Stimulated activated CD8-positive, alpha-beta memory T cell treated with anti-CD3 and anti-CD28 coated beads, Interleukin-4, amount 100 ng/mL, for 24 hours (primary cell): Measurements from ENCODE around the gene THSD7B.

Experiments used
- DNase-seq: peaks from one replicate; pipeline ENCODE4 v3.0.0-alpha.2; 2020; ENCODE audit warnings: low read depth

The THSD7B gene

DNA sequence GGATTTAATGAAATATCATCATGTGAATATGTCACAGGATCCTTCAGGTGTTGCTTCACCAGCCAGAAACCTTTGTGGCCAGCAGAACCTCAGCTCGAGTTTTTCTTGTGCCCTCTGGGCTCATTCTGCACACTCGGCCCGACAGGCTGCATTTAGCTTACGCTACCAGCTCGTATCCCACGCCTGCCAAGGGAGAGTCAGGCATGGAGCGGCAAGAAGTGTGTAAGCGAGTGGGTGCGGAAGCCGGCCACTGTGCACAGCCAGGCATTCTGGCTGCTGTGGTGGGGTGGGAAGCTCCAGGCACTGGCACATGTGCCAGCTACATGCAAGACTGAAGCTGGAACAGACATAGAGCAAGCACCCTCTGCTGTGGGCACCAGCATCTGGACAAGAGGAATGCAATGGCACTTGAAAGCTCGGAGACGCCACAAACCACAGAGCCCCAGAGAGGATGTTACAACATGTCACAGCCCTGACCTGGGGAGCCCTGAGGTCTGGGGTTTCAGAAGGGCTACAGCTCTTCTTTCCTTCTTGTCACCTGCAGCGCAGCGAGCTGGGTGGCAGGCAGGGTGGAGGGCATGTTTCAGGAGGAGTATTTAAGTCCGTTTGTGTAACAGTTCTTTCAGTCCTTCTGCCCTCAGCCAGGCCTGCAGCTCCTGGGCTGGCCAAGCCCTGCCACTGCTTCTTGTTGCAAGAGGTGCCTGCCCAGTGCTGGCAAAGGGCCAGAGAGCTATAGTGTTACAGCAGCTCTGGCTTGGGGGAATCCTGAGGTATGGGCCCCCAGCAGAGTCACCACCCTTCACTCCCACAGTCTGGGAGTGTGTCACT lies 941.7 kb downstream of the THSD7B start:
- DNase-seq = no peak

DNA sequence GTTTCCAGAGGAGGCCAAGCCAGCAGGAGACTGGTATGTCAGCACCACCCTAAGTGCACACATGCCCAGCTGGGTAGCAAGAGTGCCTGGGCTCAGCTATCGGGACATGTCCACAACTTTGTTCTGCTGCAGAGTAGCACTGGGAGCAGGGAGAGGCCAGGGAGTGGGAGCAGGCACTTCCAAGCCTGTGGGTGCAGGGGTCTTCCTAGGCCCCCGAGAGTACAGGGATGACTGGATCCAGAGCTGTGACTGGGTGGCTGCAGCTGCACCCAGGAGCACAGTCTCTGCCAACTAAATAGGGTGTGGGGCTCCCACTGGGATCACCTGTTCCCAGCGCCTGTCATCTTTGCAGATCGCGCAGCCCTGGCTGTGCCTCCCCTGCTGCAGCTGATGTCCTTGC lies 943.0 kb downstream of the THSD7B start:
- DNase-seq = no peak

GRCh38 chr2:137715731-137716191 lies 950.4 kb downstream of the THSD7B start:
- no peak for DNase-seq

GRCh38 chr2:137718786-137719185 lies 953.4 kb downstream of the THSD7B start:
- DNase-seq = no peak

DNA sequence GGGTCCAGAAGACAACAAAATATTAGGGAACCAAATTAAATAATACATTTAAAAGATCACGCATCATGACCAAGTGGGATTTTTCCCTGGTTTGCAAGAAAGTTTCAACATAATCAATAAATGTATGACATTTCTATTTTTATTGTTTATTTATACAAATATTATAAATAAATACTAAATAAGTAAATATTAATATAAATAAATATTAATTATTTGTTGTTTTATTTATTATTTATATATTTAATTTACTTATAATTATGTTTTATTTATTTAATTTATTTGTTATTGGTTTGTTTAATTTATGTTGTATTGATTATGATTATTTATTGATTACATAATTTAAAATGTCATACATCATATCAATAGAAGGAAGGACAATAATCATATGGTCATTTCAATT lies 956.4 kb downstream of the THSD7B start:
- no peak for DNase-seq

DNA sequence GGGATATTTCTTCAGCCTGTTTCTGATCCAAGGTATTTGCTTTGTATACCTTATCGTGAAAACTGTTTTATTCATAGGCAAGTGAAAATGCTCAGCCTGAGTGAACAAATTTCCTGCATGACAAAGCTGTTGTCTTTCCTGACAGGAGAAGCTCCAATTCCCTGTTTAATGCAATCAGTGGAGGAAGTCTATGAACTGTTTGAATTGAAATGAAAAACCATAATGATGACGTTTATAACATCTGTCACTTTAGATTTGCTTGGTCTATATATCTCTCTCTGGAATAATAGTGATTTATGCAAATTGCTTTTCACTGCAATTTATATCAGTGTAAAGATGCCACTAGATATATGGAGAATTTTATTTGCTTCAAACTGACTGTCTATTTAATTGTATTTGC lies 959.6 kb downstream of the THSD7B start:
- DNase-seq = no peak
